Nephron progenitor cell (in vitro differentiated cells): Measurements from ENCODE around the gene RERE.

Experiments
- DNase-seq: peaks from one replicate; pipeline ENCODE4 v3.0.0; 2021
- H3K27ac Mint-ChIP-seq: 2 replicates; pipeline ENCODE4 v1.8.0; 2021; ENCODE audit warnings: mild to moderate bottlenecking, moderate library complexity, mixed read lengths
- H3K27me3 Mint-ChIP-seq: 2 replicates; pipeline ENCODE4 v1.8.0; 2021; ENCODE audit warnings: mild to moderate bottlenecking, low read depth, mixed read lengths; ENCODE audit not compliant: poor library complexity
- H3K36me3 Mint-ChIP-seq: 2 replicates; pipeline ENCODE4 v1.8.0; 2021; ENCODE audit warnings: low read depth, mixed read lengths
- H3K4me1 Mint-ChIP-seq: 2 replicates; pipeline ENCODE4 v1.8.0; 2021; ENCODE audit warnings: mixed read lengths
- H3K4me3 Mint-ChIP-seq: 2 replicates; pipeline ENCODE4 v1.8.0; 2021; ENCODE audit warnings: mild to moderate bottlenecking, moderate library complexity, mixed read lengths
- H3K9me3 Mint-ChIP-seq: 2 replicates; pipeline ENCODE4 v1.8.0; 2021; ENCODE audit warnings: mild to moderate bottlenecking, moderate library complexity, mixed read lengths
- CTCF ChIP-seq: fragments of 200-600 bp; sonication (generic); IDR thresholded peaks from 2 replicates; pipeline ENCODE4 v1.5.0; 2021; ENCODE audit warnings: antibody characterized with exemption

Gene RERE

GRCh38 chr1:8685463-8685862 is 132.0 kb downstream of the RERE start:
- Mint-ChIP-seq H3K9me3 (peaks cover 12% of the 10 kb centered on the region), H3K27ac (peak overlapping the region; percentile 69), H3K36me3 (peaks cover 31% of the 10 kb centered on the region), H3K4me3 (no peak overlapping the region), H3K4me1 (peaks cover 39% of the 10 kb centered on the region), H3K27me3 (no peaks in the 10 kb centered on the region)
- no peak for DNase-seq
- no peak for TF ChIP-seq CTCF

GRCh38 chr1:8684590-8684989 is 132.8 kb downstream of the RERE start:
- H3K36me3 Mint-ChIP-seq, result peaks cover 22% of the 10 kb centered on the region
- peaks cover 5% of the 10 kb centered on the region for H3K9me3 Mint-ChIP-seq
- no peak for DNase-seq
- peak overlapping the region; percentile 61 for H3K27ac Mint-ChIP-seq
- no peaks in the 10 kb centered on the region for H3K27me3 Mint-ChIP-seq
- no peak overlapping the region for H3K4me3 Mint-ChIP-seq
- peaks cover 34% of the 10 kb centered on the region for H3K4me1 Mint-ChIP-seq
- TF ChIP-seq CTCF, result no peak

GRCh38 chr1:8682573-8682972 is 134.9 kb downstream of the RERE start:
- H3K9me3 Mint-ChIP-seq, result no peaks in the 10 kb centered on the region
- H3K4me1 Mint-ChIP-seq, result peaks cover 34% of the 10 kb centered on the region
- H3K4me3 Mint-ChIP-seq, result no peak overlapping the region
- H3K27ac Mint-ChIP-seq, result peak overlapping the region; percentile 11
- no peaks in the 10 kb centered on the region for H3K27me3 Mint-ChIP-seq
- no peak for DNase-seq
- H3K36me3 Mint-ChIP-seq, result peaks cover 21% of the 10 kb centered on the region
- no peak for TF ChIP-seq CTCF

- H3K9me3 Mint-ChIP-seq, result no peaks in the 10 kb centered on the region
- H3K4me3 Mint-ChIP-seq, result no peak overlapping the region
- H3K27ac Mint-ChIP-seq, result peak overlapping the region; percentile 15
- no peak for TF ChIP-seq CTCF
- peaks cover 36% of the 10 kb centered on the region for H3K4me1 Mint-ChIP-seq
- H3K27me3 Mint-ChIP-seq, result no peaks in the 10 kb centered on the region
- no peak for DNase-seq
- peaks cover 22% of the 10 kb centered on the region for H3K36me3 Mint-ChIP-seq
Measured at GRCh38 chr1:8681911-8682310, 135.5 kb downstream of the RERE start.

- no peak for DNase-seq
- Mint-ChIP-seq H3K4me1 (peaks cover 37% of the 10 kb centered on the region), H3K27ac (no peak overlapping the region), H3K9me3 (no peaks in the 10 kb centered on the region), H3K4me3 (no peak overlapping the region), H3K27me3 (no peaks in the 10 kb centered on the region), H3K36me3 (peaks cover 12% of the 10 kb centered on the region)
- TF ChIP-seq CTCF, result no peak
Measured at GRCh38 chr1:8680664-8681650, 136.5 kb downstream of the RERE start.
